DMS 273 (cell line): ENCODE results near the gene USP15.

Experiments
- DNase-seq: peaks from one replicate; lab custom pipeline; 2025; ENCODE audit not compliant: unreplicated experiment; lab: John Stamatoyannopoulos, UW

USP15 gene

DNA sequence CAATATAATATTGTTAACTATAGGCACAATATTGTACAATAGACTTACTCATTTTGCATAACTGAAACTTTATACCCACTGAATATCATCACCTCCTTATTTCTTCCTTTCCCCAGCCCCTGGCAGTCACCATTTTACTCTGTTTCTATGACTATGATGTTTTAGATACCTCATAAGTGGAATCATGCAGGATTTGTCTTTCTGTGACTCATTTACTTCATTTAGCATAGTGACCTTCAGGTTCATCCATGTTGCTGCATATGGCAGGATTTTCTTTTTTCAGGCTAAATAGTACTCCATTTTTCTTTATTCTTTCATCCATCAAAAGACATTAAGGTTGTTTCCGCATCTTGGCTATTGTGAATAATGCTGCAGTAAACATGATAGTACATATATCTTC lies 18.9 kb downstream of the USP15 start:
- DNase-seq, result no peak

DNA sequence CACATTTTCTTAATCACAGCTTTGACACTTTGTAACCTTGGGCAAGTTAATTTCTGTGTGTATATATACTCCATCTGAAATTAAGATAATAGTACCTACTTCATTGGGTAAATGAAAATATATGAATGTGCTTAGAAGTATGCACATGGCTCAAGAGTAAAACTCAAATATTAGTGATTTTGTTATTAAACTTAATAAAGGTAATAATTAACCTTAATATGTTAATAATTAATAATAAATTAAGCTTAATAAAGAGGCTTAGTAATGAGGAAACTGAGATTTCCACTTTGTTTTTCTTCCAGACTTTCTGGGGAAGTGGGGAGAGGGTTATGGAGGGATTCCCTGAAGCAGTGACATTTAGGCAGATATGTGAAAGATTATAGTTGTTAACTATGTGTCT lies 19.8 kb downstream of the USP15 start:
- DNase-seq, result no peak

DNA sequence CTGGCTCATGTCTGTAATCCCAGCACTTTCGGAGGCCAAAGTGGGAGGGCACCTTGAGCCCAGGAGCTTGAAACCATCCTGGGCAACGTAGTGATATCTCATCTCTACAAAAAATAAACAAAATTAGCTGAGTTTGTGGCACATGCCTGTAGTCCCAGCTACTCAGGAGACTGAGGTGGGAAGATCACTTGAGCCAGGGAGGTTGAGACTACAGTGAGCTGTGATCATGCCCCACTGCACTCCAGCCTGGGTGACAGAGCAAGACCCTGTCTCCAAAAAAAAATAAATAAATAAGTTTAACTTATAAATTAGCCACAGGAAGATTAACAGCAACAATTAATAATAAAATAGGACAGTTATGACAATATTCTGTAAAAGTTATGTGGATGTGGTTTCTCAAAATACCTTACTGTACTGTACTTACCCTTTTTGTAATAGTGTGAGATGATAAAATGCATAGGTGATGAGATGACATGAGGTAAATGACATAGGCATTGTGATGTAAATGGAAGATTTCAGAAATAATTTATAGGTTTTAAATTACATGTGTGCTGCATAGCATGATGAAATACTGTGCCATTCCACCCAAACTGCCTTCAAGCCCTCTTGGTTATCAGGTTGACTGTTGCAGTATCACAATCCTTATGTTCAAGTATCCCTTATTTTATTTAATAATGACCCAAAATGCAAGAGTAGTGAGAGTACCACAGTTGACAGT lies 22.0 kb downstream of the USP15 start:
- no peak for DNase-seq

DNA sequence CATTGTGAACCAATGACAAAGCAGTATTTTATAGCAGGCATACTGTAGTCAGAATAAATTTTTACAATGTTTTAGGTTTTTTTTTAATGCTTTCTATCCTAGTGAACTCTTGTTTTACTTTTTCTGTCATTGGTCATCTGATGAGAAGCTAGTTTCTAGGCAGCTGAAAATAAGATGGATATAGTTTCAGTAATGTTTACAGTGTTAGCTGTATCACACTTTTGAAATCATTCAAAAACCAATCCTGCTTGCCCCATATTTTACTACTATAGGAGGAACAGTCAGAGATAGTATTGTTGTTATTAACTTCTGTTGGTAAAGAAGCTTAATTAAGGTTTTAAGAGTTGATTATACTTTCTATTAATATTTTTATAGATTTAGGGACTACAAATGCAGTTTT lies 24.5 kb downstream of the USP15 start:
- no peak for DNase-seq

DNA sequence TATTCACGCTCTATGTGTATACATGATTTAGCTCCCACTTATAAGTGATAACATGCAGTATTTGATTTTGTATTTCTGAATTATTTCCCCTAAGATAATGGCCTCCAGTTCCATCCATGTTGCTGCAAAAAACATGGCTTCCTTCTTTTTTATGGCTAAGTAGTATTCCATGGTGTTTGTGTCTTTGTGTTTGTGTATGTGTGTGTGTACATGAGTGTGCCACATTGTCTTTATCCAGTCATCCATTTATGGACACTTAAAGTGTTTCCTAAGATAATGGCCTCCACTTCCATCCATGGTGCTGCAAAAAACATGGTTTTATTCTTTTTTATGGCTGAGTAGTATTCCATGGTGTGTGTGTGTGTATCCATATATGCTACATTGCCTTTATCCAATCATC lies 25.1 kb downstream of the USP15 start:
- DNase-seq, result no peak

DNA sequence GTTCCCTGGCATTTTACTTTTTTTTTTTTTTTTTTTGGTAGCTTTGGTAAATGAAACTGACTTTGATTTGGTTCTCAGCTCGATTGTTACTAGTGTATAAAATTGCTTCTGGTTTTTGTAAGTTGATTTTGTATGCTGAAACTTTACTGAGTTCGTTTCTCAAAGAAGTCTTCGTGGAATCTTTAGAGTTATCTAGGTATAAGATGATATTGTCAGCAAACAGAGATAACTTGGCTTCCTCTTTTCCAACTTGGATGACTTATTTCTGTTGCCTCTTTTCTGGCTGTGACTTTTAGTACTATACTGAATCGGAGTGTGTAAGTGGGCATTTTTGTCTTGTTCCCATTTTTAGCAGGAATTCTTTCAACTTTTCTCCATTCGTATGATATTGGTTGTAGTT lies 28.1 kb downstream of the USP15 start:
- DNase-seq, result no peak

DNA sequence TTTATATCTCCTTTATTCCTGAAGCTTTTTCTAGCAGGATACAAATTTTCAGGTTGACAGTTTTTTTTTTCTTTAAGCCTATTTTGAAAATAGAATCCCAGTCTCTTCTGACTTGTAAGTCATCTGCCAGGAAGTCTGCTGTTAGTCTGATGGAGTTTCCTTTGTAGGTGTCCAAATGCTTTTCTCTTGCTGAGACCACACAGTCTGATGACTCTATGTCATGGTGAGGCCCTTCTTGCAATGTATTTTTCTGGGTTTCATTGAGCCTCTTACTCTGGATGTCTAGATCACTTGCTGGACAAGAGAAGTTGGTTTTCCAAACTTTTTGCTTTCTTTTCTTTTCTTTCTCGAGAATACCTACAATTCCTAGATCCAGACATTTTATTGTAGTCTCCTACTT lies 30.6 kb downstream of the USP15 start:
- no peak for DNase-seq

DNA sequence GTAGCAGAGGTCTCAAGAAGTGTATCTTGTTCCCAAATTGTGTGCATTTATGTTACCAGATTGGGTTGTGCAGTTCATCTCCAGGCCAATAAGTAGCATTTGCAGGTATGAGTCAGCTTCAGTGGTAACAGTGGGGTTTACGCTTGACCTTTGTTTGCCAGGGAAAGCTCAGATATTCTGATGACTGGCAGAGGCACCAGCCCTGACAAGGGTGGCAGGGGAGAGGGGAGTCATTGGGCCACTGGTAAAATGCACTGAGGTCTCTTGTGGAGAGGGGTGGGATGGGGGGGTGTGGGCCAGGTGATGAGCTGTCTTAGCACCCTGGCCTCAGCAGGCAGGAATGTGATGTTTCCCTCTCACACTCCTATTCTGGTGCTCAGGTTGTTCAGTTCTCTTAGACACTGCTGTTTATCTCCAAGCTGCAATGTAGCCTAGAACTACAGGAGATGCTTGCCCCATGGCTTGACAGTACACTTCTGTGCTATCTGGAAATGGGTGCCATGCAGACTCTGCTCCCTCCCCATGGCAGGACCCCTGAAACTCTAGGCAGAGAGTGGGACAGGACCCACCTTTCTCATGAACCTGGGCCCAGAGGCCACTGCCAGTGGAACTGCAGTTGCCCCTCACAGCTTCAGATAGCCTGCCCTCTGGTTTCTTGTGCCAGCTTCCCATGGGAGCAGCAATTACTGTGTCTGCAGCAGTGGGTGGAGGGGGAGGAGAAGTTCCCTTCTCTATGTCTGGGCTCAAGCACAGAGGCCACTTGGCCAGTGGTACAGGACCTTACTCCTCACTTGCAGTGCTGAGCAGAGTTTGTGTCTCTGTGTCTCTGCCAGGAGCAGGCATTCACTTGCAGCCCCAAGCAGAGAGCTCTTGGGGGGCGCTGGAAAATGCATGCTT lies 31.9 kb downstream of the USP15 start:
- DNase-seq, result no peak

DNA sequence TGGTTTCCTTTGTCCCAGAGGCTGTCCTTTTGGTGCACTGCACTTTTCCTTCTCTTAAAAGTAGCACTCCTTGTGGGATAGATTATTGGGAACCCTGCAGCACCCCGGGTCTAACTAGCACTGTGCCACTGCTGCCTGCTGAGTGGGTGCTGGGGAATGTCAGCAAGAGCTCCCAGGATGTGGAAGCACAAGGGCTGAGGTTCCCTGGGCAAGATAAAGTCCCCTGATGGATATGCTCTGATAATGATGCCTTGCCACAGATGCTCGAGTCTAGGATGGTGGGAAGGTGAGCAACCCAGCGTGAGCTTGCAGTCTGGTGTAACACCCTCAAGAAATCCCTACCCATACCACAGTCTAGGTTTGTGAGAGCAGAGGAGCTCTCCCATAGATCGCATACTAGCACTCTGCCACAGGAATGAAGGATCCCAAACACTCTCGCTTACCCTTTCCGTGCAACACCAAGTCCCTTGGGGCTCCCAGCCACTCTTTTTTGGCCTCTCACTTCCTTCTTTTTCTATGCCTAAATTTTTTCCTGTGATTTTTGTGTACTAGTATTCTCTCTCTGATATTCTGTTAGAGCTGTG lies 32.6 kb downstream of the USP15 start:
- no peak for DNase-seq

DNA sequence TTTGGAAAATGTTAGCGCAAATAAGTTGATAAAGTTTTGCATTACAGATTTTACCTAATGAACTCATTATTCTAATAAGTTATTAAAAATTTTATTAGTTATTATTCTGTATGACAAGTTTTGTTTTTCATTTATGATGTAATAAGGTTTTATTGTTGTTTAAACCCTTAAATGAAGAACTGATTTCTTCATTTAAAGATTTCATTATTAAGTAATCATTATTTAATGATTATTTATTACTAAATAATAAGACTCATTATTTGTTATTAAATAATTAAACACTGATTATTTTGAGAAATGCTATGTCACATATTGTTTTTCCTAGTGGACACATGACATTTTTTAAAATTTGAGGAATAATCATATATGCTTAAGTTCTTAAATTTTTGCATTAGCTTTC lies 34.2 kb downstream of the USP15 start:
- no peak for DNase-seq

DNA sequence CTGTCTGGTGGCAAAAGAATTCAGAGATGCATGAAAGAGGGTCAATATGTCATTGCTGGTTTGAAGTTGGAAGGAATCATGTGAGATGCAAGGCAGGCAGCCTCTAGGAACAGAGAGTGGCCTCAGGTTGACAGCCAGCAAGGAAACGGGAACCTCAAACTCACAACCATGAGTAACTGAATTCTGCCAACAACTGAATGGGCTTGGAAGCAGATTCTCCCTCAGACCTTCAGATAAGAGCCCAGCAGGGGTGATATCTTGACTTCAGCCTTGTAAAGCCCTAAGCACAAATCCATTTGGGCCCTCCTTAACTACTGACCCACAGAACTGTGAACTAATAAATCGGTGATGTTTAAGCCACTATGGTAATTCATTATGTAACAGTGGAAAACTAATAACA lies 35.8 kb downstream of the USP15 start:
- no peak for DNase-seq

DNA sequence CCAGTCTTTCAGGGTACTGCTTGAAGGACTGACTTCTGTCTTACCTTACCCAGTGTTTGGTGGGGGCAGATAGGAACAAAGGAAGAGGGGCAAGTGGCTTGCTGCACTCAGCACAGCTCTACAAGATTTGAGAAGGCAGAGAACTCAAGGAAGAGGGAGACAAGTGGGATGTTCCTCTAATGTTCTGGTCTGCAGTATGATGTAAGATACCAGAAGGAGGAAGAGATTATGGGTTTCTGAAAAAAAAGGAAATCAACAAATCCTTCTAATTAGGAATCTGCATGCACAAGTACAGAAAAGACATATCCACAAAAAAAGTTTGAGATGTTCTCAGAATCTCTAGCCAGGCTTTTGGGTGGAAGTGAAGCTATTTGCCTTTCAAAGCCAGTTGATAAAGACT lies 37.1 kb downstream of the USP15 start:
- DNase-seq, result no peak

DNA sequence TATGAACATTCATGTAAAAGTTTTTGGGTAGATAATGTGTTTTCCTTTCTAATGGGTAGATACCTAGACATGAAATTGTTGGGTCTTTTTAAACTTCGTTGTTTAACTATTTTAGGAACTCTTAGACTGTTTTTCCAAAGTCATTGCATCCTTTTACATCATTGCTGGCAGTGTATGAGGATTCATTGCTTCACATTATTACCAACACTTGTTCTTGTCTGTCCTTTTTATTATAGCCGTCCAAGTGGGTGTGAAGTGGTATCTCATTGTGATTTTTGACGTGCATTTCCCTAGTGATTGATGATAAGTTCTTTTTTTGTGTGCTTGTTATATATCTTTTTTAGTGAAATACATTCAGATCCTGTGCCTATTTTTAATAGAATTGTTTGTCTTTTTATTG lies 39.4 kb downstream of the USP15 start:
- no peak for DNase-seq

DNA sequence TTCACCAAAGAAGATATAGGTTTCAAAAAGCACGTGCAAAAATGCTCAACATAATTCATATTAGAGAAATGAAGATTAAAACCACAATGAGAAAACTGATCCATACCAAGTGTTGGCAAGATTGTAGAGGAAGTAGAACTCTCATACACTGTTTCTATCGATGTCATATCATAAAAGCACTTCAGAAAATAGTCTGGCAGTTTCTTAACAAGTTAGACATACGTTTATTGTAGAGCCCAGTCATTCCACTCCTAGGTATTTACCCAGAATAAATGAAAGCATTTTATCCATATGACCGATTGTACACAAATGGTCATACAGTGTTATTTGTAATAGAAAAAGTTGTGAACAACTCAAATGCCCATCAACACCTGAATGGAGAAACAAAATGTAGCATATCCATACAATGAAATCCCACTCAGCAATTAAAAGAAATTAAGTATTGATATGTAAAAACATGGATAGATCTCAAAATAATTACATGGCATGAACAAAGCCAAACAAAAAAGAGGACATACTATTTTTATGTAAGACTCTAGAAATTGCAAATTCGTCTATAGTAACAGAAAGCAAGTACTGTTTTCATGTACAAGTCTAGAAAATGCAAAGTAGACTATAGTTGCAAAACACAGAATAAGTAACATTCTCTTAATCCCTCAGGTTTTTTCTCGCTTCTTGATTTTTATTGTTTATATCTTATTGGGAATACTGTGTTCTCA lies 41.0 kb downstream of the USP15 start:
- no peak for DNase-seq

DNA sequence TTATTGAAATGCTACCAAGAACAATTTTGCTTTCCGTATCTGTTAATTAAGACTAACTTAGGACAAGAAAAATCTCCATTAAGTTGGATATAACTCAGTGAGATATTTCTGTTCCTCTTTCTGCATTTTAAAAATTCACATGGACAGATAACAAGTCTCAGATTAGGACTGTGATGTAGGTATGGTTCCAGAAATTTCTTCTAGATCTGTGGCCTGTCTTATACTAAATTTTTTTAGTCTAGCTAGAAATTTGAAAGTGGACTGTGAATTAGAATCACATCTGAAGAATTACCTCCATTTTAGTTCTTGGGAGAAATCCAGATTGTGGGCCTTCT lies 41.6 kb downstream of the USP15 start:
- no peak for DNase-seq

DNA sequence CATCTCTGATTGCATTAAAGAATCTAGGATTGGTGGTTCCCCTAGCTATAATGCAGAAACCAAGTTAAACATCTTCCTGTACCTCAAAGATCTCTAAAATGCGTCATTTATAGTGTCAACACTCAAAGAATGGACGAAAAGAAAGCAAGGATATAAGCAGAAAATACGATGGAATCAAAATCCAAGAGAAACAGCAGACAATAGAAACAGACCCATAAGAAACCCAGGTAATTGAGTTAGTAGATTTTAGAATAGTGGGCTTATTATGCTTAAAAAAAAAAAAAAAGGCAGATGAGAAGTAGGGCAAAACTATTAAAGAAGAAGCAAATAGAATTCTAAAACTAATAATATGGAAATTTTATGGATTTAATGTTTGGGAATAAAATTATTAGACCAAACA lies 44.4 kb downstream of the USP15 start:
- DNase-seq, result no peak

DNA sequence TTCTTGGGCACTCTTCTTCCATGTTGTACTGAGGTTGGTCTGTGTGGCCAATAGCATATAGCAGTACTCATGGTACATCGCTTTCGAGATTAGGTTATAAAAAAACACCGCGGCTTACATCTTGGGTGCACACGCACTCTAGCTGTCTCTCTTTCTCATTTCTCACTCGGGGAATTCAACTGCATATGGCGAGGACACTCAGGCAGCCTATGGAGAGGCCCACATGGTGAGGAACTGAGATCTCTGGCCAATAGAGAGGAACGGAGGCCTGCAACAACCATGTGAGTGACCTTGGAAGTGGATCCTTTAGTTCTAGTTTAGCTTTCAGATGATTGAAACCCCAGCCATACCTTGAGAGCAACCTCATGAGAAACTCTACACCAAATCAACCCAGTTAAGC lies 45.6 kb downstream of the USP15 start:
- no peak for DNase-seq

DNA sequence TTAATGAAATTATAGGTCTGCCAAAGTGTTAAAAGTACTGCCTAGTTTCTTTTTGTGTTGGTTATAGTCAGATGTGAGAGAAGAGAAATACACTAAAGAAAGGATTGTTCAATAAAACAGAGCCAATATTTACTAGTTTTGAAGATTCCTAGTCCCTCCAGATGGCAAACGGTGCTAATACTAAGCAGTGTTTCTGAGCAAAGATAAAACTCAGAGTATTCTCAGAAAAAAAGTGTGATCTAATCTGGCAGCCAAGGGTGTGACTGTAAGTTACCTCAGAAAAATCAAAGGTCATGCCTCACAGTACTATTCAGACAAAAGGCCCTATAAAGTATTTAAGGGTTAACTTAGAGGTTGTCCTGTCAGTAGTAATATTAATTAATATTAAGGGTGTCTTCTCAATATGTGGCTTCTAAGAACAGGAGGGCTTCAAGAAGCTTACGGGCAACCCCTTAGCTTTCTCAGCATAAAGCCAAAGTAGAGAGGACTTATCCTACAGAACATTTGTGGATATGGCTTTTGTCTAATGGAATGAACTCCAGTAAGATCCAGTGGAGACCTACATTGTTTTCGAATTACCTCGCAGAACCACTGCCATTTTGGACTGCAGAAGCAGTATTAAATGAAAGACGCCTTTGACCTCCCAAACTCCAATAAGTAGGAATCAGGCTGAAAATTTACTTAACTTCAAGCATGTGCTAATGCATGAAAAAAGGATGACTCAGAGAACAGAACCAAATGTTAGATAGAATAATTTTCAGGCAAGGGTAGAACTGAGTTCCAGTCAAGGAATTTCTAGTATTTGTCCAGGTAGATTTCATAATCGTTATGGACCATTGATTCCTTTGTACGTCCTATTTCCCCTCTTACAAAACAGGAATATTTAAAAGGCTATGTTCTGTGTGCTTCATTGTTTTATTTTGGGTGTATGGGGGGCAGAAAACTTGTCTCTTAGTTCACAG lies 46.6 kb downstream of the USP15 start:
- no peak for DNase-seq

DNA sequence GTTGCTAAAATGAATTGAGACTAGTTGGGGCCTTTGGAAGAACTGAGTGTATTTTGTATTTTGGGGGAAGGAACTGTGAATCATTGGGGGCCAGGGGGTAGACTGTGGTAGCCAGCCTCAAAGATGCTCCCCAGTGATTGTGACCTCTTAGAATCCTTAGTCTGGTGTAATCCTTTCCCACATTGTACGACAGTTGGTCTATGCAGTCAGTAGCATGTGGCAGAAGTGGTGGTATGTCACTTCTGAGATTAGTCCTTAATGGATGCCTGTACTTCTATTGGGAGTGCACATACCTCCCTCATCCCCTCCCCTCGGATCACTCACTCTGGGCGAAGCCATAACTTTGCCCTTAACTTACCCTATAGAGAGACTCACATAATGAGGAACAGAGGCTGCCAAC lies 48.0 kb downstream of the USP15 start:
- no peak for DNase-seq

DNA sequence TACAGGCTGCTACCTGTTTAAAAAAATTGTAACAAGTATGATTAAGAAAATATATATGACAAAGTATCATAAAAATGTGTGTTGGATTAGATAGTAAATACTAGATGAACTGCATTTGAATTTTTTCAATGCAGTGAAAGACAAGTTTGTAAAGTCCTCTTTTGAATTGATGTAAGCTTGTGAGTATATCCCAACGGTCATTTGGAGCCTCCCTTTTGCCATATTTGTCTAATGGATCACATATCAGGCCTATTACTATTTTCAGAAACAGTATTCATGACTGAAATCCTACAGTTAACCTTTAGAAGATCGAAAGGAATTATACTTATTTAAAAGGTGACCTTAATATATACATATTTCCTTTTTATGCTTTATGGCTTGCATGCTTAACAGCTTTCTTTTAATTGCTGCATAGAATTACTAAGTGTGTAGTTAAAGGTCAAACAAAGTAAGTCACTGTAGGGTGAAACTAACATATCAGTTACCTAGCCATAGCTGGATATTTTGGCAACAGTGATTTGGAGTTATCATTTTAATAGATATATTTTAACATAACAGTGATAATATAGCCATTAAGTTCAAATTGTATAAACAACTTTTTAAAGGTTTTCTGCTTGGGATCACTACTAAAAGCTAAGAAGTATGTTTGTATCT lies 53.6 kb downstream of the USP15 start:
- DNase-seq, result no peak
